ENCODE measurements around the gene NRIP1.

- no peak for TF ChIP-seq CTCF (IDR thresholded peaks at IDR 0.05; ENCODE audit: low read depth, low read length)
- TF ChIP-seq EZH2phosphoT487 (IDR thresholded peaks at IDR 0.05; ENCODE audit: low read depth): no peak
Observed at GRCh38 chr21:15097580-15097979, 32.8 kb upstream of the NRIP1 start.
